ENCODE data around the gene SUFU. TPM values are rescaled to one million over a fixed set of nuclear protein-coding genes. Genes with fewer than 3 reads are reported as not detected.

SUFU gene
- total and polyA plus RNA-seq, 2 donors (not counting 1 experiment from before 2014, with no cell fraction given), result 4.8 to 13.3 TPM

DNA sequence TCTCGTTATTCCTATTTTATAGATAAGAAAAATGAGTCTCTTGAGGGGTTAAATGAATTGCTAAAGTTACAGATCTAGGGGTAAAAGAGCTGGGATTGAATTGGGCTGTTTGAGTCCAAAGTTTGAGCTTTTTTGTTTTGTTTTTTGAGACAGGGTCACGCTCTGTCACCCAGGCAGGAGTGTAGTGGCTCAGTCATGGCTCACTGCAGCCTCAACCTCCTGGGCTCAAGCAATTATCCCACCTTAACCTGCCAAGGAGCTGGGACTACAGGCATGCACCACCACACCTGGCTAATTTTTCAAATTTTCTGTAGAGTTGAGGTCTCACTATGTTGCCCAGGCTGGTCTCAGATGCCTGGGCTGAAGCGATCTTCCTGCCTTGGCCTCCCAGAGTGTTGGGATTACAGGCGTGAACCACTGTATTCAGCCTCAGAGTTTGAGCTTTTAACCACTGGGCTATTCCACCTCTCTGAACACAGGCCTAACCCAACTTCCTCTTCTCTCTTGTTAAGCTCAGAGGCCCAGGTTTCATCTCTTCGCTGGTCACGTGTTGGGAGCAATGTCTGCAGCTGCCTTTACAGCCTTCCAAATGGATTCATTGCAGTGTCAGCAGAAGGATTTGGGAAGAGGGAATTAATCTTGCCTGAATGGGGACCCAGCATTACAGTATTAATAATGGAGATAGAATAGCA, 8.0 kb downstream of the SUFU start:
- Histone ChIP-seq H3K9me3 (ENCODE audit: control extremely low read depth in 1 of 3, control insufficient read depth in 2 of 3, insufficient read depth in 1 of 3, low read length in 2 of 3) (no peaks in the 10 kb centered on the region), H3K4me2 (replicated peaks; ENCODE audit: low read depth, low read length, poor library complexity, severe bottlenecking) (peak overlapping the region; percentile 52), H3K27me3 (replicated peaks in 1 of 4; ENCODE audit: control extremely low read depth in 1 of 4, control insufficient read depth in 3 of 4, insufficient read depth in 4 of 4, low read length in 3 of 4) (no peaks in the 10 kb centered on the region), H3K4me3 (ENCODE audit: control extremely low read depth in 1 of 5, extremely low read depth in 1 of 5, insufficient read depth in 1 of 5, low read depth in 2 of 5, low read length in 4 of 5) (peak overlapping the region in 1 of 5 experiments; percentile 21), H3K36me3 (replicated peaks in 1 of 2; ENCODE audit: control extremely low read depth in 1 of 2, control insufficient read depth in 1 of 2, extremely low read depth in 1 of 2, insufficient read depth in 2 of 2, low read length in 1 of 2) (peaks cover 1 to 15% of the 10 kb centered on the region in 2 experiments), H2AFZ (ENCODE audit: insufficient read depth, low read depth, low read length, poor library complexity, severe bottlenecking) (peak overlapping the region; percentile 42), H3K79me2 (ENCODE audit: control insufficient read depth, insufficient read depth, low read length) (peaks cover 54% of the 10 kb centered on the region), H3K4me1 (ENCODE audit: control insufficient read depth in 2 of 2, insufficient read depth in 2 of 2, low read length in 2 of 2) (peaks cover 13 to 14% of the 10 kb centered on the region in 2 donors), H3K9ac (ENCODE audit: low read length) (peak overlapping the region; percentile 14), H4K20me1 (ENCODE audit: control insufficient read depth, insufficient read depth, low read length, poor library complexity, severe bottlenecking) (no peaks in the 10 kb centered on the region), H3K27ac (ENCODE audit: low read length in 2 of 2) (peak overlapping the region; percentile 45 to 75)
- peak overlapping the region; percentile 38 for H3K4me3 Mint-ChIP-seq
- ChIA-PET CTCF (interaction anchor here (0.6 to 2.0 kb wide), 11 partner anchors 9 to 538 kb away, joined by 3 to 14 read pairs (median 4); partner anchors contain the start of genes ACTR1A and SUFU), POLR2A (interaction anchor here (0.6 to 1.0 kb wide), 4 partner anchors 8 to 293 kb away, joined by 3 to 7 read pairs (median 4); partner anchors contain the start of genes ACTR1A and SUFU)
- WGBS (ENCODE audit: insufficient coverage), result 57% methylated on average over 2 of the region's 6 CpGs
- ATAC-seq (ENCODE audit: low read depth) (peak; percentile 96), DNase-seq (peak; percentile 70)
- H3K27ac Mint-ChIP-seq, result peak overlapping the region; percentile 78
- H3K4me1 Mint-ChIP-seq, result peaks cover 18% of the 10 kb centered on the region
- H3K27me3 Mint-ChIP-seq, result no peaks in the 10 kb centered on the region
- no peaks in the 10 kb centered on the region for H3K9me3 Mint-ChIP-seq (ENCODE audit: insufficient read depth)
- intact Hi-C loops (cut with micrococcal nuclease), result no loop called here
- TF ChIP-seq EZH2 (IDR thresholded peaks at IDR 0.05; ENCODE audit: borderline replicate concordance, insufficient read depth, low read depth, low read length, poor library complexity, severe bottlenecking), result no peak
- TF ChIP-seq, protein P1, sequence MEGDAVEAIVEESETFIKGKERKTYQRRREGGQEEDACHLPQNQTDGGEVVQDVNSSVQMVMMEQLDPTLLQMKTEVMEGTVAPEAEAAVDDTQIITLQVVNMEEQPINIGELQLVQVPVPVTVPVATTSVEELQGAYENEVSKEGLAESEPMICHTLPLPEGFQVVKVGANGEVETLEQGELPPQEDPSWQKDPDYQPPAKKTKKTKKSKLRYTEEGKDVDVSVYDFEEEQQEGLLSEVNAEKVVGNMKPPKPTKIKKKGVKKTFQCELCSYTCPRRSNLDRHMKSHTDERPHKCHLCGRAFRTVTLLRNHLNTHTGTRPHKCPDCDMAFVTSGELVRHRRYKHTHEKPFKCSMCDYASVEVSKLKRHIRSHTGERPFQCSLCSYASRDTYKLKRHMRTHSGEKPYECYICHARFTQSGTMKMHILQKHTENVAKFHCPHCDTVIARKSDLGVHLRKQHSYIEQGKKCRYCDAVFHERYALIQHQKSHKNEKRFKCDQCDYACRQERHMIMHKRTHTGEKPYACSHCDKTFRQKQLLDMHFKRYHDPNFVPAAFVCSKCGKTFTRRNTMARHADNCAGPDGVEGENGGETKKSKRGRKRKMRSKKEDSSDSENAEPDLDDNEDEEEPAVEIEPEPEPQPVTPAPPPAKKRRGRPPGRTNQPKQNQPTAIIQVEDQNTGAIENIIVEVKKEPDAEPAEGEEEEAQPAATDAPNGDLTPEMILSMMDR (IDR thresholded peaks at IDR 0.05), result no peak

Data from B cell (primary cell).